ENCODE results near the gene BRMS1. TPM values are rescaled to one million over a fixed set of nuclear protein-coding genes. Genes with fewer than 3 reads are reported as not detected.
A peak's percentile ranks its signal among the peaks of the same experiment; 100 is the strongest.

Gene BRMS1
- total RNA-seq, 3 donors from 2014 or later (not counting 1 experiment from before 2014, with no cell fraction given) = 48.1 to 55.6 (median 48.2) TPM

GRCh38 chr11:66327171-66328030, 17.5 kb downstream of the BRMS1 start:
- peaks cover 3% of the 10 kb centered on the region for H3K27me3 ChIP-seq (ENCODE audit: control insufficient read depth, insufficient read depth, low read length)
- 86% methylated on average over 10 of the region's 10 CpGs for WGBS (ENCODE audit: insufficient coverage)
- Mint-ChIP-seq H3K4me1 (peaks cover 19 to 43% of the 10 kb centered on the region in 2 donors), H3K9me3 (no peaks in the 10 kb centered on the region), H3K27ac (peak overlapping the region; percentile 19 to 74), H3K4me3 (peak overlapping the region; percentile 1), H3K36me3 (no peaks in the 10 kb centered on the region), H3K27me3 (ENCODE audit: low read depth in 2 of 2) (peaks cover 3% of the 10 kb centered on the region in 2 donors)
- no peak overlapping the region for H3K27ac ChIP-seq (ENCODE audit: low read length)
- intact Hi-C loops (cut with micrococcal nuclease) = loop anchor here (1.0 kb wide), 3 partner anchors 9 to 105 kb away; partner anchors contain the start of gene RIN1
- H3K4me1 ChIP-seq (ENCODE audit: control insufficient read depth, insufficient read depth, low read length) = peaks cover 40% of the 10 kb centered on the region
- no peaks in the 10 kb centered on the region for H3K9me3 ChIP-seq (ENCODE audit: control insufficient read depth, insufficient read depth, low read length)
- DNase-seq (no peak), ATAC-seq (no peak)
- H3K36me3 ChIP-seq (ENCODE audit: control insufficient read depth, insufficient read depth, low read length) = no peaks in the 10 kb centered on the region
- no peak for TF ChIP-seq CTCF (IDR thresholded peaks at IDR 0.05)
- no peak overlapping the region for H3K4me3 ChIP-seq (ENCODE audit: low read length)

- H3K27ac ChIP-seq (ENCODE audit: low read length) = no peak overlapping the region
- no peaks in the 10 kb centered on the region for H3K9me3 ChIP-seq (ENCODE audit: control insufficient read depth, insufficient read depth, low read length)
- Mint-ChIP-seq H3K36me3 (no peaks in the 10 kb centered on the region), H3K27me3 (ENCODE audit: low read depth in 2 of 2) (no peaks in the 10 kb centered on the region), H3K4me1 (peaks cover 19 to 43% of the 10 kb centered on the region in 2 donors), H3K27ac (peak overlapping the region; percentile 15 to 74), H3K9me3 (no peaks in the 10 kb centered on the region), H3K4me3 (no peak overlapping the region)
- TF ChIP-seq CTCF (IDR thresholded peaks at IDR 0.05) = no peak
- H3K4me1 ChIP-seq (ENCODE audit: control insufficient read depth, insufficient read depth, low read length) = peaks cover 40% of the 10 kb centered on the region
- ATAC-seq (no peak), DNase-seq (peak in 1 of 2 donors; percentile 62)
- no peak overlapping the region for H3K4me3 ChIP-seq (ENCODE audit: low read length)
- H3K27me3 ChIP-seq (ENCODE audit: control insufficient read depth, insufficient read depth, low read length) = peaks cover 3% of the 10 kb centered on the region
- H3K36me3 ChIP-seq (ENCODE audit: control insufficient read depth, insufficient read depth, low read length) = no peaks in the 10 kb centered on the region
- 58% methylated on average over 20 of the region's 21 CpGs for WGBS (ENCODE audit: insufficient coverage)
- intact Hi-C loops (cut with micrococcal nuclease) = no loop called here
Observed at GRCh38 chr11:66326261-66327111, 18.4 kb downstream of the BRMS1 start.

- Histone ChIP-seq H3K27me3 (ENCODE audit: control insufficient read depth, insufficient read depth, low read length) (no peaks in the 10 kb centered on the region), H3K4me1 (ENCODE audit: control insufficient read depth, insufficient read depth, low read length) (peaks cover 40% of the 10 kb centered on the region), H3K27ac (ENCODE audit: low read length) (no peak overlapping the region), H3K4me3 (ENCODE audit: low read length) (no peak overlapping the region), H3K9me3 (ENCODE audit: control insufficient read depth, insufficient read depth, low read length) (no peaks in the 10 kb centered on the region), H3K36me3 (ENCODE audit: control insufficient read depth, insufficient read depth, low read length) (no peaks in the 10 kb centered on the region)
- H3K27me3 Mint-ChIP-seq (ENCODE audit: low read depth in 2 of 2) = peaks cover 0 to under 1% of the 10 kb centered on the region in 2 donors
- no peak overlapping the region for H3K27ac Mint-ChIP-seq
- no peak for TF ChIP-seq CTCF (IDR thresholded peaks at IDR 0.05)
- ATAC-seq = no peak
- peaks cover 19 to 43% of the 10 kb centered on the region in 2 donors for H3K4me1 Mint-ChIP-seq
- intact Hi-C loops (cut with micrococcal nuclease) = no loop called here
- WGBS (ENCODE audit: insufficient coverage) = 68% methylated on average over 8 of the region's 8 CpGs
- no peaks in the 10 kb centered on the region for H3K36me3 Mint-ChIP-seq
- no peaks in the 10 kb centered on the region for H3K9me3 Mint-ChIP-seq
- DNase-seq = no peak
- no peak overlapping the region for H3K4me3 Mint-ChIP-seq
Observed at GRCh38 chr11:66325263-66325671, 19.6 kb downstream of the BRMS1 start.

Measured in natural killer cell (primary cell).